Memory B cell (primary cell): Measurements from ENCODE around the gene PRKG2.

Experiments
- ATAC-seq: fragments of 150-1000 bp; cut with Tn5 transposase; 2 replicates; pipeline ENCODE4 v1.10.0; 2021; ENCODE audit warnings: low read depth, mild to moderate bottlenecking, moderate library complexity
- DNase-seq, 2 donors: peaks; one replicate each; pipeline ENCODE4 v3.0.0; 2022; ENCODE audit warnings: low spot score in 2 of 2
- H3K27ac Mint-ChIP-seq: one replicate; pipeline ENCODE4 v1.8.0; 2022; ENCODE audit warnings: mild to moderate bottlenecking, moderate library complexity, mixed read lengths
- H3K27me3 Mint-ChIP-seq: one replicate; pipeline ENCODE4 v1.8.0; 2022; ENCODE audit warnings: mixed read lengths
- H3K36me3 Mint-ChIP-seq: one replicate; pipeline ENCODE4 v1.8.0; 2022; ENCODE audit warnings: mild to moderate bottlenecking, mixed read lengths
- H3K4me1 Mint-ChIP-seq: one replicate; pipeline ENCODE4 v1.8.0; 2022; ENCODE audit warnings: mixed read lengths
- H3K4me3 Mint-ChIP-seq: one replicate; pipeline ENCODE4 v1.8.0; 2022; ENCODE audit warnings: mild to moderate bottlenecking, moderate library complexity, mixed read lengths
- H3K9me3 Mint-ChIP-seq: one replicate; pipeline ENCODE4 v1.8.0; 2022; ENCODE audit warnings: mixed read lengths

Gene PRKG2

GRCh38 chr4:81039351-81039972 lies 175.6 kb downstream of the PRKG2 start:
- ATAC-seq (no peak), DNase-seq (no peak)
- Mint-ChIP-seq H3K4me3 (no peak overlapping the region), H3K4me1 (no peaks in the 10 kb centered on the region), H3K27me3 (no peaks in the 10 kb centered on the region), H3K27ac (no peak overlapping the region), H3K36me3 (no peaks in the 10 kb centered on the region), H3K9me3 (no peaks in the 10 kb centered on the region)

GRCh38 chr4:81038636-81039350 lies 176.2 kb downstream of the PRKG2 start:
- no peak overlapping the region for H3K4me3 Mint-ChIP-seq
- no peak overlapping the region for H3K27ac Mint-ChIP-seq
- no peak for DNase-seq
- no peaks in the 10 kb centered on the region for H3K9me3 Mint-ChIP-seq
- no peaks in the 10 kb centered on the region for H3K36me3 Mint-ChIP-seq
- H3K4me1 Mint-ChIP-seq = no peaks in the 10 kb centered on the region
- peaks cover 2% of the 10 kb centered on the region for H3K27me3 Mint-ChIP-seq
- no peak for ATAC-seq
